Stimulated activated CD4-positive, alpha-beta T cell treated with anti-CD3 and anti-CD28 coated beads, Interleukin-4, amount 100 ng/mL, for 4 hours (primary cell): ENCODE results near the gene SETD5.

Experiments used
- DNase-seq, 2 experiments: peaks; one replicate each; pipeline ENCODE4 v3.0.0-alpha.2; 2020

Gene SETD5

DNA sequence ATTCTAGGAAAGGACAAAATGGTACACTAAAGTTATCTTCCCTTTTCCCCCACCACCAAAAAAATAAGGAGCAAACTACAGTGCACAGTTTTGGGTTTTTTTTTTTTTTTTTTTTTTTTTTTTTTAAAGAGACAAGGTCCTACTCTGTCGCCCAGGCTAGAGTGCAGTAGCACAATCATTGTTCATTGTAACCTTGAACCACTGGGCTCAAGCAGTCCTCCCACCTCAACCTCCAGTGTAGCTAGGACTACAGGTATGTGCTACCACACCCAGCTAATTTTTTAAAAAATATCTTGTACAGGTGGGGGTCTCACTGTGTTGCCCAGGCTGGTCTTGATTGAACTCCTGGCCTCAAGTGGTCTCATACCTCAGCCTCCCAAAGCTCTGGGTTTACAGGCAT lies 14.9 kb downstream of the SETD5 start:
- DNase-seq, result no peak

DNA sequence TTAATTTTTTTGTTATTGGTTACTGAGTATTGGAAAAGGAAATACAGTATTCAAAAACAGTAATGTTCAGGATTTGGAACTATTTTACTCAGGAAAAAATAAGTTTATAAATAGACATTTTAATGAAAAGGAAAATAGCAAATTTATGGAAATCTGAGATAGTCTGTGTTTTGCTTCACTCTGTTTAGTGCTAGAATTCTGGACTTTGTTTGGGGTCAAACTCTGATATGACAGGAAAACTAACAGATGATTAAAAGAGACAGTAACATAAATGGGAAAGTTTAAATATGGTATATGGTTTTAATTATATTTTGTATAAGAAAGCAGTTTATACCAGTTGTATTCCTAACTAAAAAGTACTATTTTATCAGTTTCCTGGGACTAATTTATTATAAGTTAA lies 17.4 kb downstream of the SETD5 start:
- no peak for DNase-seq

DNA sequence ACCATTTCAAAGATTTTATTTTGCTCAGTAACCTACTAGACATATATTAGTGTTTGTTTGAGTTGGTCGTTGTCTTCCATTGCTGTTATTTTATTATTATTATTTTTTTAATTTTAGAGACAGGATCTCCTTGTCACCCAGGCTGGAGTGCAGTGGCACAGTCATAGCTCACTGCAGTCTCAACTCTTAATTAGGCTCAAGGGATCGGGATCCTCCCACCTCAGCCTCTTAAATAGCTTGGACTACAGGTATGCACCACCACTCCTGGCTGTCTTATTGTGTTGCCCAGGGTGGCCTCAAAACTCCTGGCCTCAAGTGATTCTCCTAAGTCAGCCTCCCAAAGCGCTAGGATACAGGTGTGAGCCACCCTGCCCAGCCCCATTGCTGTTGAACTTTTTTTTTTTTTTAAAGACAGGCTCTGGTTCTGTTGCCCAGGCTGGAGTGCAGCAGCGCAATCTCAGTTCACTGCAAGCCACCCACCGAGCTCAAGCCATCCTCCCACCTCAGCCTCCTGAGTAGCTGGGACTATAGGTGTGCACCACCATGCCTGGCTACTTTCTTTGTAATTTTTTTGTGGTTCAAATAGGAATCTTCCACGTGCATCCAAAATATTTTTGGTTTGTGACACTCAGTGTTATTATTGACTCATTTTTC lies 18.2 kb downstream of the SETD5 start:
- DNase-seq, result no peak

DNA sequence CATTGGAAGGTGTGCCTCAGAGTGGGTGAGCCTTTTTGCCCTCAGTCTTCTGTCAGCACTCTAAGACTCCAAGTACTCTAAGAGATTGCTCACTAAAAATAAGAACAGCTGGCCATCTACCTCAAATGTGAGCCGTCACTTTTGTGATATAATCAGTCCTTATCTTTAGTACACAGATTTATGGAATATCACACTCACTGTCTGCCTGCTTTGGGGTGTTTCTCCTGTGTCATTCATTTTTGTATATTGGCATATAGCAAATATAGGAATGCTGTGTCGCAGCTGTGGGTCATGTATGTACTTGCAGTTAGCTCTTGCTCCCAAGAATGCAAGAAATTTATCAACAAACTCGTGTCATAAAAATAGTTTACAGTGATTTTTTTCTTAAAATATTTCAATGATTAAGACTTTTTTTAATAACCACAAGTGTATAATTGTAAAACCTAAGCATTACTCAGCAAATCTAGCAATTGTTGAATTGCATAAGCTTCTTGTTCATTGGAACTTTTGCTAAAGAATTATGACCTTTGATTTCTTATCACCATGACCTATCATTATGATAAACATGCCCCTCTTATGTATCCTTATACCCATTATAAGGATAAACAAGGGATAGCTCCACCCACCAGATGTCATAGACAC lies 18.8 kb downstream of the SETD5 start:
- no peak for DNase-seq

DNA sequence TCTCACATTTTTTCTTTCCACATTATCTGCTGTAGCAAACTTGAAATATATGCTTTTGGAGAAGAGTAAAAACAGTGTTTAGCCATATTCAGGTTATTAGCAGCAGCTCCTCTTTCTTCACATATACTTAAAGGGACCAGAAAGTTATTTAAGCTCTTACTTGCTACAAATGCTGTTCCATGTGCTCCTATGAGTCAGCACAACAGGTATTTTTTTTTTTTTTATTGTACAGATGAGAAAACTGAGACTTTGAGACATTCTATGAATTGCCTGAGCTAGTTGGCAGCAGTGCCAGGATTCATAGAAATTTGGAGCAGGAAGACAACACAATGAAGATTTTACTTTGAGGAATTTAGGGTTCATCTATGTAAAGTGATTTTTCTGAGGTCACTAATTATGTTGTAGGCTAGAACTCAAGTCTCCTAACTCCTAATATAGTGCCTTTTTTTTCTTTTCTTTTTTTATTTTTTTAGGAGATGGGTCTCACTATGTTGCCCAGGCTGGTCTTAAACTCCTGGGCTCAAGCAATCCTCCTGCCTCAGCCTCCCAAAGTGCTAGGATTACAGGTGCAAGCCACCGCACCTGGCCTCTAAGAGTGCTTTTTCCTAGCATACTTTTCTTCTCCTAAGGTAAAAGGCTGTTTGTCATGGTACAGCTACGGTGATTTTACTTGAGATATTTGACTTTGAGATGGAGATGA lies 23.6 kb downstream of the SETD5 start:
- DNase-seq, result no peak

DNA sequence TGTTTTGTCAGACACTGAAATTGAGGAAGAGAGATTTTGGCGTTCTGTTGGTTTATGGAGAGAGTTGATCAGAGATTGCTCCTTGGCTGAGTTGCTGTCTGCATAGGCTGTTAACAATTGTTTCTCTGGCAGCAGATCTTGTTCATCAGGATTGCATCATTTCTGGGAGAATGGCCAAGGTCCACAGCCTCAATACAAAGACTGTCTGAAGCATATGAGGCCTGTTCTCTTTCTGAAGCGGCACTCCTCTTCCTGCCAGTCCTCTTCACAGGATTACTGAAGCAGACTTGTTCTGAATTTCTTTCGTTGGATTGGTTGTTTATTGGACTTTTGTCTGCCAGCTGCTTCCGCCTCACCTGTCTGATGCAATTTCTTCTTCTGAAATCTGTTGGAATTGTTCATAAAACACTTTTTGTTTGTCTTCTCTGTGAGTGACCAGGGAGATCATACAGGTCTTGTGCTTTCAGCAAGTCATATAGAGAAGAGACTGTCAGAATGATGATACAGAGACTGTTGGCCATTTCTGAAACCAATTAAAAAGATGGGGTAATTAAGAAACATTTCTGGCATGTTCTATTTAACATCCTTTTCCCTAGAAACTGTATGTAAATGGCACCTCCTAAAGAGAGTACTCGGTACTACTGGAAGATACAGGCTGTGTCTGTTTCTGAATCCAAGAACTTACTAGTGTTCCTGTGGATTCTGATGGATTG lies 25.5 kb downstream of the SETD5 start:
- DNase-seq, result no peak

DNA sequence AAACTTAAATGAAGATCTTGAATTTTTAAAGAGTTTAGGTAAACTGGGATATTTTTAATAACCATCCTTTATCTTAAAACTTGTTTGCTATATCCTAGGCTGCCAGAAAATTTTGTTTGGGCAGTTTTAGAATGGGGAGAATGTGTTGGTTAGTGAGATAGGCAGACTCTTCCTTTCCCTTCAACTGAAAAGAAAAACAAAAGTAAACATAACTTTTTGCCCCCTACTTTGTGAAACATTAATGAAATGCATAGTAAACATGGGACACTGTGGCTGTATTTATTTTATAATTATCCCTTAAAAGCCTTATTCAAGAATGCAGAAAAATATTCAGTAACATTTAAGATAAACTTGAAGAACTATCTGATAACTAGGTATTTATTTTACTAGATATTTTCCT lies 31.0 kb downstream of the SETD5 start:
- DNase-seq, result no peak

DNA sequence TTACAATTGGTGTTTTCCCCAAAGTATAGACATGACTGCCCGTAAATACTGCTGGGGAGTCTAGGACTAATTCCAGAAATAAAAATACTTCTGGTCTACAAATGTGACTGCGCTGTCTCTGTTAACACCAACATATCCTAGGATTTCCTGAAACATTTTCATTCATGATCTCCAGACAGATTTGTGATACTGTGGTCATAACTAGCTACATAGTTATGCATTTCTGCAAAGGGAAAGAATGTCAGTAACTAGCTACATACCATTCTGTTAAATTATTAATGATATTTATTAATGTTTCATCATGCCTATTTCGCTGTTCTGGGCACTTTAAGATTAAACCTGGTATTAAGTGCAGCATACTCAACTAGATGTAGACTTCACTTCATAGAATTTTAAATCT lies 33.3 kb downstream of the SETD5 start:
- DNase-seq, result no peak

DNA sequence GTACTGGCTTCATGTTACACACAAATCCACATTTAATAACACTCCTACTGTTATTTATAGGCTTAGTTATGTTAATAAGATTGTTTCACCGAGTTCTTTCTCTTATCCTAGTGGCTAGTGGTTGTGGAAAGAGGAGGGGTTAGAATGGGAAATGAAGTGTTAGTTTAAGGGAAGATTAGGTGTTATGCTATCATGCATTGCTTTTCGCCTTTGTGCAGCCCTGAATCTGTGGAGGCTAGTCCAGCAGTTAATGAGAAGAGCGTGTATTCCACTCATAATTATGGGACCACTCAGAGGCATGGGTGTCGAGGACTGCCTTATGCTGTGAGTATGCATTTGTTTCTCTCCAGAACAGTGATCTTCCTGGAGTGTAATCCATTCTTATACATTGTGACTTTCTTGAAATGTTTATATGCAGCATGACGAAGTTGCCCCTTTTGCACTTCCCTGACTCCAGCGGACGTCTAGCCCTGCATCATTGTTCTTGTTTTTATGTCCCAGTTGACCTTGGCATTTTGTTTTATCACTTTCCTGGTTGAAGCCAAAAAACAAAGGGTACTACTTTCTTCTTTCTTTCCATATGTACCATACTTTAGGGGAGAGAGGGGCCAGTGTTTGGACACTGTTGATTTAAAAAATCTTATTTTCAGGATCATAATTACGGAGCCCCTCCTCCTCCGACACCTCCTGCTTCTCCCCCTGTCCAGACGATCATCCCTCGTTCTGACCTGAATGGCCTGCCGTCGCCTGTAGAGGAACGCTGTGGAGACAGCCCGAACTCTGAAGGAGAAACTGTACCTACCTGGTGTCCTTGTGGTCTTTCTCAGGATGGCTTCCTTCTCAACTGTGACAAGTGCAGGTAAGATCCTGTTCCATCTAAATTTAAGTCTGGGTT lies 36.5 kb downstream of the SETD5 start:
- DNase-seq, result no peak

DNA sequence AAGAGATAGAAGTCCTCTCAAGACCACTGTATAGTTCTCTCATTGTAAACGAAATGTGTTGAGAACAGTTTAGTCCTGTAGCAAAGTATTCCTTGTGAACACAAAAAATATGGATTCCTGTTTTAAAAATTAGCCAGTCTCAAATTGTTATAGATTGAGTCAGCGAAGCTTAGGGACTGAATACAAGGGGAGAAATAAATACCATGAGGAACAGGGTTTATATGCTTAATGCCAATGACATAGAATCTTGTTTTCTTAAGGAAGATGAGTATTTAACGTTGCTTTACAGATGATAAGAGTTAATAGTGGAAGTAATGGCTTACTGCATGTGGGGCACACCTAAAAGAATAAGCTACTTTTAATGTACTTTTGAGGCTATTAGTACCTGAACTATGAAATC lies 37.9 kb downstream of the SETD5 start:
- DNase-seq, result no peak

DNA sequence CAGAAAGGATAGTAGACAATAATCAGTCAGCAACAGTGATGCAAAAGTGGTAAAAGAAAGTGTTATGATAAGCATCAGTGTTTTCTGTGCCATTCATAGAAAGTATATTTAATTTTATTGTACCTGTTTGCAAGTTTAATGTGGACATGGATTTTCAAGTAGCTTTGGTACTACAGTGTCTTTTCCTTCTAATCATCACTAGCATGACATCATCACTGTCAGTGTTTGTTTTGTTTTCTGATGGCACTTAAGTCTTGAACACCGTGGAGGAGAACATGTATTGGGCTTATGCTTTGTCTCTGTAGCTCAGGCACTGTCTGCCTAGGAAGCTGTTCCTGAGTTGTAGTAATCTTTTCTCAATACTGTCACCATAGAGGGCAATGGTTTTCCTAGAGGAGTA lies 41.9 kb downstream of the SETD5 start:
- DNase-seq, result no peak

DNA sequence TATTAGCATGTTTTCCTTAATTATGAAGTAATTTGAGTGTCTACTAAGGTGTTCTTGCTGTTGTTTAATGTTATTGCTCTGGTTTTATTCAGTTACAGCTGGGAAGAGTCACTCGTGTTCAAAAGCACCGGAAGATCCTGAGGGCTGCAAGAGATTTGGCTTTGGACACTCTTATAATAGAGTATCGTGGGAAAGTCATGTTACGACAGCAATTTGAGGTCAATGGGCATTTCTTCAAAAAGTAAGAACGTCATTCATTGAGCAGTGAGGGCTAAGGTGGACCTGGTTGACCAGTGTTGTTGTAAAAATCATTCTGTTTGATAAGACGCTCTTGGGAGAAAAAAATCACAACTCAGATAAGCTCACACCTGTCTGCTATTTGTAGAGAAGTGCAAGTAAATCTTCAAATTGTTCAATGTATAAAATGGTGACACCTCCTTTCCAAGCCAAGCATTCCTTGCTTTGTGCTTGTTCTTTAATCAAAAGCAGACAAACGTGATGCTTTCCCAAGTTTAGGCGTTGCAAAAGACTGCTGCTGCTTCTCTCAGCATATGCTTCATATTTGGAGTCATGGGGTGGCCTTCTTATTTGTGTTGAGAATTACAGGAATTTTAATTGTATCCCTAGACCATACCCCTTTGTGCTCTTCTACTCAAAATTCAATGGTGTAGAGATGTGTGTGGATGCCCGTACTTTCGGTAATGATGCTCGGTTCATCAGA lies 44.2 kb downstream of the SETD5 start:
- no peak for DNase-seq

DNA sequence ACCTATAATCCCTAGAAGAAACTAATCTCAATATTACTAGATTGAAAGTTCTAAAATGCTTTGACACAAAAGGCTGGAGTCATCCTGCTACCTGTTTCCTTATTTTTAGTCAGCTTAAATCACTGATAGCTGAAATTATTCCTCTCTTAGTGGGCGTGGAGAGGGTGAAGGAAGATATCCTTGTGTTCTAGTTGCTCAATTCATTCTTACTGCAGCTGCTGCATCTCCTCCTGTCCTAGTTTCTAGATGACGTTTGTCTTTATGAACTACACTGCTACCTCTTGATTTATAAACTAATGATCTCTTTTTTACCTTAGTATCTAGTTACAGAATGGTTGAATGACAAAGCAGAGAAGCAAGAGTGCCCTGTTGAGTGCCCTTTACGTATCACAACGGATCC lies 50.7 kb downstream of the SETD5 start:
- DNase-seq, result no peak

DNA sequence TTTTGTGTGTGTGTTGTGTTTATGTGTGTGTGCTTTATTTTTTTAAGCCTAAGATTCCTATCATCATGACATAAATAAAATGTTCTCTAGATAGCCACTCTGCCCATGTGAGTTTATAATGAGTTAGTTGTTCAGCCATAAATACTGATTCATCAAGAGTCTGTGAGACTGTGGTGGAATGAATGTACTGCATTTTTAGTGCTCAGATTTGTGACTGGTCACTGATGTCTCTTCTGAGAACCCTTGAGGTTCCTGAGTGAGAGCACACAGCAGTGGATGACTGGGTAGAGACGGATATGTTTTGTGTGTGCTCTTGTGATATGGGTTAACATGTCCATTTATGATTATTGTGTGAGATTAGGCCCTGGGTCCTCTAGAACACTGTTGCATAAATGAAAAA lies 51.2 kb downstream of the SETD5 start:
- no peak for DNase-seq

DNA sequence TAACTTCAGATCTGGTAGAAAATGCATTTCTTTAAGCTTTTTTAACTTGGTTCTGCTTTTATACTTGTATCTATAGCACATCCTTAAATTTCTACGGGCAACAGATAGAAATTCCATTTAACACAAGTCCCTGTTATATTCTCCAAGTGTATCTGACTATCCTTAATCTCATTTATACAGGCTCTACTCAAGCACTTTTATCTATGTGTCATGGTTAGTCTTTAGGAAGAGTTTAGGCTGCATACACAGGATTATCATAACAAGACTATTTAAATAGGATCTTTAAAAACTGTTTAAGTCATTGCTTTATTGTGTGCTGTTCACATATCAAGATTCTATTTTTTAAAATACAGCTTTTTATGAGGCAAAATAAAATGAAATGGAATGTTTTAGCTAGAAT lies 52.7 kb downstream of the SETD5 start:
- DNase-seq, result no peak

DNA sequence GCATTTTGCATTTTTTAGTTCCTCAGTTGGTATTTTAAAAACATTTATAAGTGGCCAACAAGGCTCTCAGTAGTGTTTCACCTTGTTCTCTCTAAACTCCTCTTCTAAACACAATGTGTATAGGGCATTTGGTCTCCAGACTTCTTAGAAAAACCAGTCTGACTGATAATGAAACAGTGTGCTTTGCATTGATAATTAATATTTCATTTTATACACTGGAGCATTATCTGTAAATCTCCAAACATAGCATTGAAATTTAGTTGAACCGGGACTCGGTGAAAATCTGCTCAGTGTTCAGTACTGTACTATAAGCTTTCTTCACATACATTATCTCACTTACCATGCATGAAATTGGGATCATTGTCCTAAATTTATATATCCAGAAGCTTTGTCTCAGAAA lies 53.6 kb downstream of the SETD5 start:
- no peak for DNase-seq

DNA sequence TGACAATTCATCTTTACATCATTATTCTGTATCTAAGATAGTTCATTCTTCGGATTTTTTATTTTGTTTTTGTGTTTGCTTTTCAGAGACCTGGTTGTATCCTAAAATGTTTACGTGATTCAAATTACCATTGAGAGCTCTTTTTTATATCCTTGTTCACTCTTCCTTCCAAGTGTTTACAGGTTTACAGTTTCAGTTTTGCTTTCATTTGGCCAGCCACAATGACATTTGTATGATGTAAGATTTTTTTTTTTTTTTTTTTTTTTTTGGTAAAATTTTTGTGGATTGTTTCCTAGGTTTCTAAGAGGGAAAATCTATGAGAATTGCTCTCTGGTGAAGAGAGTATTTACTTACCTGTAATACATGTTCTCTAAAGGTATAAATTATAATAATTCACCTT lies 55.0 kb downstream of the SETD5 start:
- no peak for DNase-seq

DNA sequence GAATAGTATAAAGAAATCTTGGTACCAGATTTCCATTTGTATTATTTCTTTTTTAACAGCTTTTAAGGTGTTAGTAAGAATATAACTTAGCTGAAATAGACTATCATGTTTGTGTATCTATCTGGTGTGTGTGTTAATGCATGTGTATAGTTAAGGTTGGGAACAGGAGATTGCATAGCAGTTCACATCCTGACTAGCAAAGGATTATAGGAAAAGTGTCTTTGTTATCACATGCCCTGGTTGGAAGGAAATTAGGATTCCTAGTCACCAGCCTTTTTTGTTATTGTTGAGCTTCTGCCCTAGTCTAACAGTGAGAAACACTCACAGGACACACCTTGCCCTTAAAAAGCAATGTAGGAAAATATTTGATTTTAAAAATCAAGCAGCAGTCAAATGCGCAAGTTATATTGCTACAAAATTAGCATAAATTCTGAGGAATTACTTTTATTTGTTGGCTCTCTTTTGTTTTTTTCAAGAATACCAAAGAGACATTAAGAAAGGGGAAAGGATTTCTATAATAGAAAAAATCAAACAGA lies 58.2 kb downstream of the SETD5 start:
- no peak for DNase-seq

DNA sequence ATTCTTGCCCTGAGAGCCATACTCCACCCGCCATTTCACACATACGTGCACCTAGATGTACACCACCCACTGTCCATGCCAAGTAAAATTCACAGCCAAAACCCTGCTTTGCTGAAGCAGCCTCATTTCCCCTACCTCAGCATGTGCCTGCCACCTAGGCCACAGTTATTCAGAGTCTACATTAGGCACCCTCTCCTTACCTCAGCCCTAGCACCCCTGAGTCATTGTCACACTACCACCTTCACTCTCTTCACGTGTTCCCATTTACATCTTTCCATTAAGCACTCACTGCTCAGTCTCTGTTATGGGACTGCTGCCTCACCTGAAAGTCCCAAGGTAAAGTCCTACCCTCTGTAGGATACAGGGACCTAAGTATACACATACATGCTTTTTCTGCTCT lies 70.0 kb downstream of the SETD5 start:
- DNase-seq, result no peak

DNA sequence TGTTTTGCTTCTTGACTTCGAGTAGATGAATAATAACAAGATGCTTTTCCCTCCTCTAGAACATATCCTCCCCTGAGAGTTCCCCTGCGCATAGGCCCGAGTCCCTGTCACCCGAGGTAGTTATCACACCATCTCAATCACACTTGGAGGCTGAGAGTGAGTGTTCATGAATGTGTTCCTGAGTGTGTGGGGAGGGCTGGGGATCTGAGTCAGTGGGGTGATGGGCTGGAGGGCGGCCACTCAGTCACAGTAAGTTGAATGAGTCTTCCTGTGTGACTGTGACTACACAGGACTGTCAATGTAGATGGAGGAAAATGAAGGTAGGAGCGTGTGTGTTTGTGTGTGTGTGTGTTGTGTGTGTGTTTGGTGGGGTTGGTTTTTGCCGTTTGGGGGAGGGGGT lies 71.0 kb downstream of the SETD5 start:
- no peak for DNase-seq

DNA sequence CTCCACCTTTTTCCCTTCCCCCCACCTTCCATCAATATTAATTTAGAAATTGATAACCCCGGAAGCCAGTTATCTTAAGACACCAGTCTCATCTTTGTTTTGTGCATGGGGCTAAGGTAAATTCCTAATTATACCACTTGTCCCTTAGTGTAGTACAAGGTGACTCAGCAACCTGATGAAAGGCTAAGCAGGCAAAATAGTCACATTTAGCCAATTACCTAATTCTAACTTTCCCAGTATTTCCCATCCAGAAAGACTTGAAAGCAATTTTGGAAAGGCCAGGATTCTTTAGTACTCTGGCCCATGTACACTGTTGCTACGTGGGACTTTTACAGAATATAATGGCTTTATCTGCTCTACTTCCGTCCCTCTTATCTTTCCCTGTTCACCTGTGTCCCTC lies 72.6 kb downstream of the SETD5 start:
- DNase-seq, result no peak

DNA sequence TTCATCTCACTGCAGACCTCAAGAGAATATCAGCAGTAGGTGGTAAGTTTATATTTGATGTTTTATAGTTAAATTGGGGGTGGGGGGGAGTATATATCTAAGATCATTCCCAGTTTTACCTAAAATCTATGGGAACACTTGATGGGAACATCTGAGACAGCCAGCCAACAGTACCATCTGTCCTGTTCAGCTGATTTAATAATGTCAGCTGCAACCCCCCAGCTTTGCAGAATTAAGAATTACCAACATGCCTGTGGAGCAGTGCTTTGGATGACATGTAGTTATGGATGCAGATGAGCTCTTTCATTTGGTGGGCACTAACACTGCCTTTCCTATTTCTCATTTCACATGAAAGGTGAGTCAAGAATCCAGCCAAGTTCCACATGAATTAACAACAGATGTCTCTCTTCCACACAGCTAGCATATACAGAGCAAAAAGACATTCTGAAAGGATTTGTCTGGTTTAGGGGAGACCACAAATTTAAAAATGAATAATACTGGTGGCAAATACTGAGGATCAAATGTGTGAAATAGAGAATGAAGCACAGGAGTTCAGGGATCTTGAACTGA lies 76.2 kb downstream of the SETD5 start:
- DNase-seq, result no peak
